ENCODE data around the gene PEPD. TPM values are rescaled to one million over a fixed set of nuclear protein-coding genes. Genes with fewer than 3 reads are reported as not detected.
"Not testable (repeated sequence)": the region's sequence is repeated elsewhere in the genome, so short reads cannot be mapped to it uniquely, and the experiment has no call there.

The PEPD gene
- total RNA-seq = 1,000 to 10,000 TPM in 1 of 4 donors, 100 to 1,000 TPM in 3; 116 to 1,166 (median 748) TPM

- Histone ChIP-seq H3K9me3 (no peaks in the 10 kb centered on the region), H3K36me3 (no peaks in the 10 kb centered on the region), H3K27me3 (no peaks in the 10 kb centered on the region), H3K4me1 (peaks cover 0 to 40% (median 5%) of the 10 kb centered on the region in 4 donors), H3K4me3 (peak within 1 kb of the TSS; percentile 82 to 93 (median 88)), H3K27ac (peak within 1 kb of the TSS; percentile 62 to 85 (median 70))
- DNase-seq = peak; percentile 88 to 96 (median 95)
- TF ChIP-seq CTCF (IDR thresholded peaks at IDR 0.05) (no peak), POLR2A (IDR thresholded peaks at IDR 0.05) (peak; percentile 68 to 83)
These were observed at the start of gene PEPD for GRCh38 chr19:33521480-33522370. PEPD (minus strand) TSS chr19:33521791; CDS start chr19:33521760, 31 bp downstream.

- Histone ChIP-seq H3K9me3 (peaks cover 0 to 5% (median 0%) of the 10 kb centered on the region in 4 donors), H3K27ac (no peak overlapping the region), H3K4me3 (no peak overlapping the region), H3K27me3 (no peaks in the 10 kb centered on the region), H3K36me3 (no peaks in the 10 kb centered on the region), H3K4me1 (no peaks in the 10 kb centered on the region)
- TF ChIP-seq POLR2A (IDR thresholded peaks at IDR 0.05) = no peak
- no peak for TF ChIP-seq CTCF (IDR thresholded peaks at IDR 0.05)
- no peak for DNase-seq
These were observed 48.2 kb upstream of the PEPD start for GRCh38 chr19:33569821-33570220.

GRCh38 chr19:33568706-33569105 lies 47.1 kb upstream of the PEPD start:
- H3K9me3 ChIP-seq = peaks cover 0 to under 1% (median 0%) of the 10 kb centered on the region in 4 donors
- H3K4me1 ChIP-seq = no peaks in the 10 kb centered on the region
- H3K27me3 ChIP-seq = no peaks in the 10 kb centered on the region
- no peak overlapping the region for H3K4me3 ChIP-seq
- H3K36me3 ChIP-seq = no peaks in the 10 kb centered on the region
- TF ChIP-seq CTCF (IDR thresholded peaks at IDR 0.05) (no peak), POLR2A (IDR thresholded peaks at IDR 0.05) (no peak)
- H3K27ac ChIP-seq = no peak overlapping the region
- no peak for DNase-seq

- TF ChIP-seq CTCF (IDR thresholded peaks at IDR 0.05) (no peak), POLR2A (IDR thresholded peaks at IDR 0.05) (no peak)
- Histone ChIP-seq H3K27me3 (no peaks in the 10 kb centered on the region), H3K36me3 (no peaks in the 10 kb centered on the region), H3K27ac (no peak overlapping the region), H3K4me1 (no peaks in the 10 kb centered on the region), H3K4me3 (no peak overlapping the region), H3K9me3 (no peaks in the 10 kb centered on the region)
- DNase-seq = no peak
These were observed 43.3 kb upstream of the PEPD start for GRCh38 chr19:33564836-33565338.

GRCh38 chr19:33562636-33563035 lies 41.0 kb upstream of the PEPD start:
- no peaks in the 10 kb centered on the region for H3K36me3 ChIP-seq
- no peaks in the 10 kb centered on the region for H3K4me1 ChIP-seq
- TF ChIP-seq POLR2A (IDR thresholded peaks at IDR 0.05) = no peak
- TF ChIP-seq CTCF (IDR thresholded peaks at IDR 0.05) = no peak

GRCh38 chr19:33561666-33562065 lies 40.1 kb upstream of the PEPD start:
- not testable (repeated sequence) for H3K36me3 ChIP-seq, H3K4me1 ChIP-seq, H3K9me3 ChIP-seq, H3K4me3 ChIP-seq, DNase-seq, H3K27me3 ChIP-seq, H3K27ac ChIP-seq

More at GRCh38 chr19:33562636-33563035, 41.0 kb upstream of the PEPD start:
- H3K4me3 ChIP-seq = no peak overlapping the region
- H3K27ac ChIP-seq = no peak overlapping the region
- H3K27me3 ChIP-seq = no peaks in the 10 kb centered on the region
- no peak for DNase-seq
- no peaks in the 10 kb centered on the region for H3K9me3 ChIP-seq

All from Peyer's patch (tissue), 4 donors.